Neutrophil (primary cell): ENCODE results near the gene MOAP1.

ENCODE experiments used
- H3K27ac ChIP-seq: fragments of 200-600 bp; sonication (generic); 2 replicates; pipeline ENCODE4 v1.5.1; 2016; ENCODE audit warnings: mild to moderate bottlenecking, moderate library complexity
- H3K27me3 ChIP-seq: fragments of 200-600 bp; sonication (generic); 2 replicates; pipeline ENCODE4 v1.6.0; 2016; ENCODE audit warnings: mild to moderate bottlenecking
- H3K36me3 ChIP-seq: fragments of 200-600 bp; sonication (generic); 2 replicates; pipeline ENCODE4 v1.5.1; 2017
- H3K4me1 ChIP-seq, 2 experiments: fragments of 200-600 bp in 1 of 2; sonication (generic) in 1 of 2; 1 replicate in 1 of 2; 2 replicates in 1 of 2; pipeline versions ENCODE4 v1.5.1 to v1.6.1; 2013 to 2016; ENCODE audit warnings: low read depth in 1 of 2, low read length in 1 of 2, mild to moderate bottlenecking in 1 of 2, moderate library complexity in 1 of 2; ENCODE audit not compliant: control insufficient read depth in 1 of 2, insufficient read depth in 1 of 2
- H3K4me3 ChIP-seq, 2 experiments: fragments of 200-600 bp in 1 of 2; sonication (generic) in 1 of 2; 1 replicate in 1 of 2; 2 replicates in 1 of 2; pipeline ENCODE4 v1.5.1; 2013 to 2016; ENCODE audit warnings: low read depth in 1 of 2, low read length in 1 of 2, mild to moderate bottlenecking in 1 of 2, moderate library complexity in 1 of 2
- H3K9me3 ChIP-seq: fragments of 200-600 bp; sonication (generic); 2 replicates; pipeline ENCODE4 v1.5.1; 2016
- TF ChIP-seq, protein P1 (sequence below): fragments of 200-600 bp; sonication (generic); IDR thresholded peaks from 2 replicates; pipeline ENCODE4 v1.5.1; 2016; ENCODE audit warnings: antibody characterized with exemption

MOAP1 gene

DNA sequence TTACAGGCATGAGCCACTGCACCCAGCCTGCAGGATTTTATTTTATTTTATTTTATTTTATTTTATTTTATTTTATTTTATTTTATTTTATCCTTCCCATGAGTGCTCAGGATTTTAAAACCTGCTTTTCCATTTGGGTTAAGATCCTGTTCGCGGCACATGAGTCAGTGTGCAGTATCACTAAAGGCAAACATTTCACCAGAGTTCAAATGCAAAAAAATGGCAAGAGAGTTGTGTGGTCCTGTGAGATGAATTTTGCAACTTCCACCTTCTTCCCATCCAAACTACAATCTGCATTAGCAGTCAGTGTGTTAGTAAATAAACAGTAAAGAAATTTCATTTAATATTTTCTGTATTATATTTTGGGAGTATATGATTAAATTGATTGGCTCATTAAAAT is 29.0 kb downstream of the MOAP1 start:
- Histone ChIP-seq H3K27ac (no peak overlapping the region), H3K4me1 (peaks cover 12 to 13% of the 10 kb centered on the region in 2 experiments), H3K36me3 (no peaks in the 10 kb centered on the region), H3K27me3 (no peaks in the 10 kb centered on the region), H3K4me3 (no peak overlapping the region), H3K9me3 (no peaks in the 10 kb centered on the region)
- TF ChIP-seq, protein P1, sequence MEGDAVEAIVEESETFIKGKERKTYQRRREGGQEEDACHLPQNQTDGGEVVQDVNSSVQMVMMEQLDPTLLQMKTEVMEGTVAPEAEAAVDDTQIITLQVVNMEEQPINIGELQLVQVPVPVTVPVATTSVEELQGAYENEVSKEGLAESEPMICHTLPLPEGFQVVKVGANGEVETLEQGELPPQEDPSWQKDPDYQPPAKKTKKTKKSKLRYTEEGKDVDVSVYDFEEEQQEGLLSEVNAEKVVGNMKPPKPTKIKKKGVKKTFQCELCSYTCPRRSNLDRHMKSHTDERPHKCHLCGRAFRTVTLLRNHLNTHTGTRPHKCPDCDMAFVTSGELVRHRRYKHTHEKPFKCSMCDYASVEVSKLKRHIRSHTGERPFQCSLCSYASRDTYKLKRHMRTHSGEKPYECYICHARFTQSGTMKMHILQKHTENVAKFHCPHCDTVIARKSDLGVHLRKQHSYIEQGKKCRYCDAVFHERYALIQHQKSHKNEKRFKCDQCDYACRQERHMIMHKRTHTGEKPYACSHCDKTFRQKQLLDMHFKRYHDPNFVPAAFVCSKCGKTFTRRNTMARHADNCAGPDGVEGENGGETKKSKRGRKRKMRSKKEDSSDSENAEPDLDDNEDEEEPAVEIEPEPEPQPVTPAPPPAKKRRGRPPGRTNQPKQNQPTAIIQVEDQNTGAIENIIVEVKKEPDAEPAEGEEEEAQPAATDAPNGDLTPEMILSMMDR: no peak

DNA sequence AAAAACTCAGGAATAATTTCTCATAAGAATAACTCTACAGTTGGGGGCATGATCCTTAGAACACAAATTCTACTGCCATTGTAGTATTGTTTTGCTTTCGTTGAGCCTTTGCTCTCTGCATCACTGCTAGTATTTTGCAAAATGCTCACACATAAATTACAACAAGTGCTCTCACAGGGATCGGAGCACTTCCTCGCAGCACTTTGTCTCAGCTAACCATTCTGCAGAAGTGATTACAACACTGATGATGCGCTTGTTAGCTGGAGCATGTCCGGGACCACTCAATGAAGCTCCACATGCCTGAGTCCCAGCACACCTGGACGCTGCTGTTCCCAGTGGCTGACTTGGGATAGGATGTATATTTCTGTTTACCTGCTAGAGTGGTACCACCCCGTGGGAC is 31.6 kb downstream of the MOAP1 start:
- H3K27ac ChIP-seq: no peak overlapping the region
- H3K4me1 ChIP-seq: peaks cover 17 to 20% of the 10 kb centered on the region in 2 experiments
- H3K27me3 ChIP-seq: no peaks in the 10 kb centered on the region
- no peak overlapping the region for H3K4me3 ChIP-seq
- no peaks in the 10 kb centered on the region for H3K9me3 ChIP-seq
- TF ChIP-seq, protein P1: no peak
- H3K36me3 ChIP-seq: no peaks in the 10 kb centered on the region

DNA sequence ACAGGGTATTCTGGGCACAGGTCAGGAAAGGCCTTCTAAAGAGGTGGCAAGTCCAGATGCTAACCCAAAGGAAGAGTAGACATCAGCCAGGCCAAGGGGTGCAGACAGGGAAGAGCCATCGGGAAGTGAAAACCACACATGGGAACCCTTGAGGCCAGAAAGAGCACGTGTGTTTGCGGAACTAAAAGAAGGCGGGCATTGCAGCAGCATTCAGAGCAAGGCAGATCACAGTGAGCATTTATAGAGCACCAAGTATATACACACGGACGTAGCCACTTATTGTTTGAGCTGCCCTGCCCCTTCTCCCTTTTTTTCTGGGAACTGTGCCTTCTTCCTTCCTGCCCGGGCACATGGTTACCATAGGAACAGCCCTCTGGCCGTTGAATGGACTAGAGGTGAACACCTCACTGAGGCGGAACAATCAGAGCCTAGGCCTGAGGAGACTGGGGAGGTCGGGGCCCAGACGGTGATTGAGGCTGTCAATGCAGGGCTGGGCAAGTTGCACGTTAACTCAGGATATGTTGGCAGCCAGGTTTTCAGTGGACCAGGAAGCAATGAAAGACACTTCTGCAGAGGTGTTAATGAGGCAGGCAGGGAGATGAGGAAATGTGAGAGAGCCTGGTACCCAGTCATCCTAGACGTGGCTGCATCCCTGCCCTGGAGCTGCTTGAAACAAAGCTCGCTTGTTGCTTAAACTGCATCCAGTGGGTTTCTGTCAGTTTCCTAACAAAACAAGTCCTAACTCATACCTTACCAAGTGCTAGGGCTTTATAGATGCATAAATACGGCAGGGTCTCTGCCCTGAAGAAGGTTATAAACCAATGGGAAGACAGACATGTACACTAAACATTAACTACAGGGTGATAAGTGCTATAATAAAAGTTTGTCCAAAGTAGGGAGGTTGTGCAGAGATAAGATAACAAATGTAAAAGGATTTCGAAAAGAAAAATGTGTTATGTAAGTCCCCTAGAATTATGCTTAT is 34.2 kb downstream of the MOAP1 start:
- Histone ChIP-seq H3K27ac (peak overlapping the region; percentile 41), H3K4me3 (peak overlapping the region in 1 of 2 experiments; percentile 14)
- TF ChIP-seq, protein P1: no peak

DNA sequence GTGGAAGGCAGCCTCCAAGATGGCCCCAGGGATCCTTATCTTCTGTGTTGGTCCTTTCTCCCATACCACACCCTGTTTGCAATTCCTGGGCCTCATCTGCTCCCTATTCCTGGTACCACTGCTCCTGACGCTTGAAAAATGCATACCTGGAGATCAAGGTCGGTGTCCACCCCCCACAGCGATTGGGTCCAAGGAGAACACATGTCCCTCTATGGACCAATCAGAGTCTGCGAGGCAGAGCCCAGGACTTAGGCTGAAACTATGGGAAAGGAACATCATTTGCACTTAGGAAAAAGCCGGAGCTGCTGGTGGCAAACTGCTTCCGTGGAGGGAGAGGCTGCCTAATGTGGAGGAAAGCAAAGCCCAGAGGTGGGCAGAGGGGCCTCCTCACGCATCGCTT is 35.7 kb downstream of the MOAP1 start:
- Histone ChIP-seq H3K27me3 (no peaks in the 10 kb centered on the region), H3K4me3 (no peak overlapping the region), H3K36me3 (no peaks in the 10 kb centered on the region), H3K27ac (no peak overlapping the region), H3K9me3 (no peaks in the 10 kb centered on the region), H3K4me1 (peaks cover 17 to 20% of the 10 kb centered on the region in 2 experiments)
- TF ChIP-seq, protein P1: no peak

More for the DNA sequence above, 34.2 kb downstream of the MOAP1 start:
- no peaks in the 10 kb centered on the region for H3K27me3 ChIP-seq
- H3K9me3 ChIP-seq: no peaks in the 10 kb centered on the region
- no peaks in the 10 kb centered on the region for H3K36me3 ChIP-seq
- H3K4me1 ChIP-seq: peaks cover 17 to 20% of the 10 kb centered on the region in 2 experiments

DNA sequence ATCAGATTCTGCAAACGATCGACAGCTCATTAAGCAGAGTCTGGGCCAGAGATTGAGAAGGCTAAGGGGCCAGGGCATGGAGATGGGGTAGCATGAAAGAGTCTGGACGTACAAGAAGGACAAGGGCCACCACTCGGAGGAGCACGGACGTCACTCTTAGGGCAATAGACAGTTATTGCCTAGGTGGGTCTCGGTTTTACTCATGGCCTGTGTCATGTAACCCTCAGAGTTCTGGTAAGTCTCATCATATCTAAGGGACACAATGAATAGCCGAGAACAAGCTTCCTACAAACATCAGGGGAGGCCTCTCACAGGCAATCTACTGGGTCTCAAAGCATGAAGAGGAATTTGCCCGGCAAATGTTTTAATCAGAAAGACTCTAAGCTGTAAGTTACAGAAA is 38.6 kb downstream of the MOAP1 start:
- Histone ChIP-seq H3K9me3 (no peaks in the 10 kb centered on the region), H3K27me3 (no peaks in the 10 kb centered on the region)
- TF ChIP-seq, protein P1: no peak

More for the DNA sequence above, 38.6 kb downstream of the MOAP1 start:
- H3K4me1 ChIP-seq: peaks cover 10 to 11% of the 10 kb centered on the region in 2 experiments
- H3K36me3 ChIP-seq: no peaks in the 10 kb centered on the region
- no peak overlapping the region for H3K4me3 ChIP-seq
- H3K27ac ChIP-seq: no peak overlapping the region
